Heart right ventricle (tissue), 16 donors: Measurements from ENCODE around the gene ATP4A. TPM values are rescaled to one million over a fixed set of nuclear protein-coding genes. Genes with fewer than 3 reads are reported as not detected.
A peak's percentile ranks its signal among the peaks of the same experiment; 100 is the strongest.

Experiments used
- ATAC-seq, 8 donors: fragments of 200-7000 bp; cut with Tn5 transposase; one replicate each; pipeline ENCODE4 v1.9.1; 2020; ENCODE audit warnings: mild to moderate bottlenecking in 8 of 8, moderate library complexity in 8 of 8, moderate number of reproducible peaks in 1 of 8
- DNase-seq, 2 donors: peaks; one replicate each; pipeline ENCODE4 v3.0.0-alpha.2; 2020
- H3K27ac ChIP-seq, 10 donors: fragments of 200-600 bp; sonication (generic) in 2 of 10; one replicate each; pipeline versions ENCODE4 v1.5.0 to v1.8.0; 2020 to 2022; ENCODE audit warnings: mild to moderate bottlenecking in 3 of 10
- H3K27me3 ChIP-seq, 7 donors: fragments of 200-600 bp; one replicate each; pipeline ENCODE4 v1.8.0; 2021 to 2022; ENCODE audit warnings: mild to moderate bottlenecking in 2 of 7
- H3K36me3 ChIP-seq, 9 donors: fragments of 200-600 bp; sonication (generic) in 1 of 9; one replicate each; pipeline versions ENCODE4 v1.5.0 to v1.8.0; 2020 to 2022; ENCODE audit warnings: mild to moderate bottlenecking in 2 of 9
- H3K4me1 ChIP-seq, 9 donors: fragments of 200-600 bp; sonication (generic) in 1 of 9; one replicate each; pipeline versions ENCODE4 v1.5.0 to v1.8.0; 2020 to 2022; ENCODE audit warnings: mild to moderate bottlenecking in 4 of 9
- H3K4me3 ChIP-seq, 10 donors: fragments of 200-600 bp; sonication (generic) in 2 of 10; one replicate each; pipeline versions ENCODE4 v1.5.0 to v1.8.0; 2020 to 2022; ENCODE audit warnings: mild to moderate bottlenecking in 7 of 10, moderate library complexity in 2 of 10
- H3K9me3 ChIP-seq, 11 donors: fragments of 200-600 bp in 10 of 11; sonication (generic) in 2 of 11; one replicate each; pipeline versions ENCODE4 v1.5.0 to v1.8.0; 2013 to 2022; ENCODE audit warnings: mild to moderate bottlenecking in 2 of 11, control low read depth in 1 of 11, moderate library complexity in 1 of 11
- WGBS, 2 donors: extraction: QIAGEN DNeasy Blood & Tissue Kit; methylation state at CpG; one replicate each; pipeline ENCODE4 v1.1.7; 2013; ENCODE audit warnings: inconsistent platforms in 1 of 2; 5-methylcytosine and 5-hydroxymethylcytosine counted together
- intact Hi-C, 10 donors: fragments of 100-400 bp; cut with DNase I; formaldehyde crosslinking; loops; one replicate each; pipeline versions ENCODE4 v1.11.1 to v1.14.2; 2022
- polyA plus RNA-seq, 2 donors: library from polyadenylated mRNA; stranded (reverse); fragments of 200-250 nt; gene quantifications; one replicate each; pipeline ENCODE4 v1.2.3, GENCODE V29; 2013
- total RNA-seq, 10 donors: library from RNA; stranded (reverse); fragmentation: NEBNext Ultra II Directional in 3 of 10; extraction: Animal tissue kit (Norgen Biotek cat#: 25700) in 3 of 10; gene quantifications; one replicate each; pipeline versions ENCODE4 v1.2.1 to v1.2.4, GENCODE V29; 2021 to 2023
- TF ChIP-seq, protein P1 (sequence below), 9 donors: fragments of 200-600 bp; sonication (generic) in 2 of 9; IDR thresholded peaks; one replicate each; pipeline versions ENCODE4 v1.5.0 to v1.8.0; 2021 to 2022; ENCODE audit warnings: antibody characterized with exemption in 9 of 9, mild to moderate bottlenecking in 5 of 9, moderate library complexity in 1 of 9
- donor health status: Arrhythmogenic right ventricular cardiomyopathy.
- donor health status: ischemic (EF 13 %, LVEDD 7.1; RV severe dilation, severe dysfunction).
- donor health status: healthy with polysubstance abuse.
- donor health status: DM: no; HTN: yes; CAD: no.
- donor health status: DM: no; HTN: no; CAD: no.
- donor health status: ischemic (EF 25% LVEDD 6.9; RV normal size, moderate dysfunction).
- donor health status: ischemic (EF 25% LVEDD 5.7; RV mildly dilated, moderate dysfunction).
- donor health status: healthy.
- donor health status: DM: yes; HTN: yes; CAD: no.
- donor health status: Ischemic cardiomyopathy.
- donor health status: ischemic (EF 35%, LVEDD 5.7; RV mildly dilated, moderate dysfunction).
- donor health status: nonischemic (EF 11% LVEDD 7.7; RV severe dilation, severe dysfunction).
- donor health status: DM: yes; HTN: yes; CAD: no.
- donor health status: PGD.
- donor health status: ischemic (EF 29% LVEDD 5.4; RV normal size, mild dysfunction).
- donor health status: nonischemic (EF 23%, LVEDD 6.1; RV moderate dilation, normal function).

Gene ATP4A
- total and polyA plus RNA-seq, 12 donors = not detected

DNA sequence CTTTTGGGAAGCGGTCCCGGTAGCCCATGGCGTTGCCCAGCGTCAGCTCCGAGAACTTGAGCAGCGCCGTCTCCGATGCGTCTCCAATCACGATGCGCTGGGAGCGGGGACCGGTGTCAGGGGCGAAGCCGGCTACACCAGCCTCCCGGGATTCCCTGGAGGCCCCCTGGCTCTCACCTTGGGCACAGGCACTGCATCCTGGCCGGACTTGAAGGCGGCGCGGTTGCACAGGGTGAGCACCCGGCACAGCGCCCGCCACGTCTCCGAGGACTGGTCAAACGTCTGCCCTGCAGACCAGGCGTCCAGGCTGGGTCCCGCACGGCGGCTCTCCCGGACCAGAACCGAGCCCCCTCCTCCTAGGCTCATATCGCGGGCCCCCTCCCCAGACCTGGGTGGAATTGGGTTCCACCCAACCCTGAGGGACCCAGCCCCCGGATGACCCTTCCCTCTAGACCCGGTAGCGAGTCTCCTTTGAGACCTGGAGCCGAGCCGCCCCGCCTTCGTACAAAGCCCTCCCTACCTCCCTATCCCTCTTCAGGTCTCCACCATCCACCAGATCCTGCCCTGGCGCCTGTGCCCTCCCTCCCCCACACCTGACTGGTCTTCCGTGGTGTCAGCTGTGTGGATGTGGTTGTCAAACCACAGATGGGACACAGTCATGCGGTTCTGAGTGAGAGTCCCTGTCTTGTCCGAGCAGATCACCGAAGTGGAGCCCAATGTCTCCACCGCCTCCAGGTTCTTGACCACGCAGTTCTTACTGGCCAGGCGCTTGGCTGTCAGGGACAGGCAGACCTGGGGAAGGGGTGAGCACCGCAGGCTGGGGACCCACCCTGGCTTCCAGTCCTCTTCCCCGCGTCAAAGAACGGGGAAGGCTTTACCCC, 4.8 kb downstream of the ATP4A start:
- Histone ChIP-seq H3K4me3 (peak overlapping the region in 8 of 10 donors; percentile 14 to 44 (median 38)), H3K4me1 (peaks cover 2 to 9% (median 7%) of the 10 kb centered on the region in 9 donors), H3K27me3 (peaks cover 6 to 68% (median 65%) of the 10 kb centered on the region in 7 donors), H3K9me3 (no peaks in the 10 kb centered on the region), H3K36me3 (no peaks in the 10 kb centered on the region), H3K27ac (no peak overlapping the region)
- DNase-seq = no peak
- WGBS, 2 donors = 29 to 33% methylated on average over 52 to 53 of the region's 53 CpGs
- no peak for ATAC-seq
- intact Hi-C loops = loop anchor here in 1 of 10 donors (10.0 kb wide), 1 partner anchor 156 kb away; the partner anchor contains the start of gene KMT2B
- TF ChIP-seq, protein P1, sequence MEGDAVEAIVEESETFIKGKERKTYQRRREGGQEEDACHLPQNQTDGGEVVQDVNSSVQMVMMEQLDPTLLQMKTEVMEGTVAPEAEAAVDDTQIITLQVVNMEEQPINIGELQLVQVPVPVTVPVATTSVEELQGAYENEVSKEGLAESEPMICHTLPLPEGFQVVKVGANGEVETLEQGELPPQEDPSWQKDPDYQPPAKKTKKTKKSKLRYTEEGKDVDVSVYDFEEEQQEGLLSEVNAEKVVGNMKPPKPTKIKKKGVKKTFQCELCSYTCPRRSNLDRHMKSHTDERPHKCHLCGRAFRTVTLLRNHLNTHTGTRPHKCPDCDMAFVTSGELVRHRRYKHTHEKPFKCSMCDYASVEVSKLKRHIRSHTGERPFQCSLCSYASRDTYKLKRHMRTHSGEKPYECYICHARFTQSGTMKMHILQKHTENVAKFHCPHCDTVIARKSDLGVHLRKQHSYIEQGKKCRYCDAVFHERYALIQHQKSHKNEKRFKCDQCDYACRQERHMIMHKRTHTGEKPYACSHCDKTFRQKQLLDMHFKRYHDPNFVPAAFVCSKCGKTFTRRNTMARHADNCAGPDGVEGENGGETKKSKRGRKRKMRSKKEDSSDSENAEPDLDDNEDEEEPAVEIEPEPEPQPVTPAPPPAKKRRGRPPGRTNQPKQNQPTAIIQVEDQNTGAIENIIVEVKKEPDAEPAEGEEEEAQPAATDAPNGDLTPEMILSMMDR (IDR thresholded peaks at IDR 0.05) = no peak

DNA sequence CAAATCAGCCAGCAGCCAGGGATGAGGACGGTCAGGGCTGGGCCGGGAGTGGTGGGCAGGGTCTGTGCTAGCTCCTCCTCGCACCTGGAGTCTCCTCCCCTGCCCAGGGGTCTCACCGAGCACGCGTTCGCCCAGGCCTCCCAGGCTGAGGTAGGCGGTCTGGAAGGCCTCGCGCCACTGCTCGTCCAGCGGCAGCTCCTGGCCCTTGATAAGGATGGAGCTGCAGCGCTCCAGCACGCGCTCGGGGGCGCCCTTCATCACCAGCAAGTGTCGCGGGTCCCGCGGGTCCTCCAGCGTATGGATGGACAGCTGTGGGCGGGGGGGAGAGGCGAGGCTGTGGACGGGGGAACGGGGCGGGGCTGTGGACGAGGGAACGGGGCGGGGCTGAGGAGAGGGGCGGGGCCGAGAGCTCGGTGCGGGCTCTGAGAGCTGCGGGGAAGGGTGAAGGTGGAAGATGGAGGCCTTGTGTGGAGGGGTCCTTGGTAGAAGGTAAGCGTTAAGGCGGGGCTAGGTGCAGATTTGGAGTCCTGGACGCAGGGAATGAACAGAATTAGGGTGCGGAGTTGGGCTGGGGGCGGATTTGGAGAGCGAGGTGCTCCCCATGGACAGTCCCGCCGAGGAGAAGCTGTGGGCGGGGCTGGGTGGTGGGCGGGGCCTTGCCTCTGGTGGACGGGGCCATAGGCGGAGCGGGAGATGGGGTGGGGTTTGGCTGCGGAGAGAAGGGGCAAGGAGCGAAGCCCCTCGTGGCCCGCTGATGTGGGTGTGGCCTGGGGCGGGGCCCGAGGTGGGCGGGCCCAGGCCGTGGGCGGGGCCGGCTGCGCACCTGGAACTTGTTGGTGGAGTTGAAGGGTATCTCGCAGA, 5.7 kb downstream of the ATP4A start:
- WGBS, 2 donors = 2 to 5% methylated on average over 57 to 60 of the region's 60 CpGs
- intact Hi-C loops = loop anchor here in 1 of 10 donors (10.0 kb wide), 1 partner anchor 157 kb away; the partner anchor contains the start of gene KMT2B
- H3K9me3 ChIP-seq = no peaks in the 10 kb centered on the region
- H3K27me3 ChIP-seq = peaks cover 6 to 64% (median 57%) of the 10 kb centered on the region in 7 donors
- DNase-seq (peak; percentile 35 to 60), ATAC-seq (peak; percentile 53 to 75 (median 68))
- no peak overlapping the region for H3K27ac ChIP-seq
- peaks cover 2 to 9% (median 7%) of the 10 kb centered on the region in 9 donors for H3K4me1 ChIP-seq
- H3K4me3 ChIP-seq = peak overlapping the region in 8 of 10 donors; percentile 14 to 44 (median 38)
- no peaks in the 10 kb centered on the region for H3K36me3 ChIP-seq
- TF ChIP-seq, protein P1 (IDR thresholded peaks at IDR 0.05) = no peak

DNA sequence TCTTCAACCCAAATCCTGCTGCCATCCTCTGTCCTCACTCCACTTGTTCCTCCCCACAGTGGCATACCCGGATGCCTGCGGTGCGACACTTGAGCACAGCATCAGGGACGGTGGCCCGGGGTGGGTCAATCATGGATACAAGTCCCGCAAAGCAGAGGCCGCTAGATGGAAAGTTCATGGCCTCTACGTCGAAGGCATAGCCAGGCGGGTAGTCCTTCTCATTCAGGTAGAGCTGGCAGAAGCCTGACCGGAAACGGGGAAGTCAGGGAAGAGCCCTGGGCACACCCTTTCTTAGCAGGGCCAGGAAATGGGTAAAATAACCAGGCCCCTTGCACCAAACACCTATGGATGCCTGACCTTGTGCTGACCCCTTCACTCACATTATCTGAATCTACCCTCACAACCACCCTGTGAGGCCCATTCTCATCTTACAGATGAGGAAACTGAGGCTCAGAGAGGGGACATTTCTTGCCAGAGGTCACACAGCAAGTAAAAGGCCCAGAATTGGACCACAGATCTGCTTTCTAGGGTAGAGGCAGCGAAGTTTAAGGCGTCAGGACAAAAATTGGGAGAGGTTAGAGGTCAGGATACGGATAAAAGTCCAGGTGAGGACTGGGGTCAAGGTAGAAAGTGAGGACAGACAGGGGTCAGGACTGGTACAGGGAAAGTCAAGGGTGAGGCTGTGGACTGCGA, 6.5 kb downstream of the ATP4A start:
- WGBS, 2 donors = 82 to 83% methylated on average over 16 of the region's 16 CpGs
- Histone ChIP-seq H3K27me3 (peaks cover 6 to 58% (median 50%) of the 10 kb centered on the region in 7 donors), H3K27ac (no peak overlapping the region), H3K4me3 (peak overlapping the region in 1 of 10 donors; percentile 13), H3K4me1 (peaks cover 2 to 9% (median 7%) of the 10 kb centered on the region in 9 donors), H3K9me3 (no peaks in the 10 kb centered on the region), H3K36me3 (no peaks in the 10 kb centered on the region)
- ATAC-seq = peak in 1 of 8 donors; percentile 20
- intact Hi-C loops = loop anchor here in 1 of 10 donors (10.0 kb wide), 1 partner anchor 158 kb away; the partner anchor contains the start of gene KMT2B
- TF ChIP-seq, protein P1 (IDR thresholded peaks at IDR 0.05) = no peak
- no peak for DNase-seq
